Activated CD8-positive, alpha-beta memory T cell treated with anti-CD3 and anti-CD28 coated beads for 1 hour (primary cell): ENCODE results near the gene TICRR.

Source experiments
- DNase-seq, 2 donors: peaks; one replicate each; pipeline ENCODE4 v3.0.0-alpha.2; 2020; ENCODE audit warnings: low read depth in 1 of 2; ENCODE audit errors: extremely low read depth in 1 of 2

The TICRR gene

DNA sequence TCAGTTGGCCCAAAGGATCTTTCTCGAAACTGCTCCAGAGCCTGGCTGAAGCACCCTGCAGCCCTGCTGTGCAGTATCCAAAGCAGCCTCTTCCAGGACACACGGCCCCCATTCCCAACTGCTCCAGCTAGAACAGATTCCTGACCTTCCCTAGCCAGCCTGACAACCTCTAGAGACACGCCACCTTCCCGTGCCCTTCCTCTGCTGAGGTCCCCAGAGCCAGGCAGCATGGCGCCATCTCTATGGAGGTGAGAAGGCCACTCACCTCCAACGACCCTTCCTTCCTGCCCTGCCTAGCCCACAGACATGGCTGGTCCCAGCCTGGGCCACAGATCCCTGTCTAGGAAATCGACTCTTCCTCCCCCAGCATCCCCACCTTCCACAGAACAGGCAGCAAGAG is 76.9 kb downstream of the TICRR start:
- no peak for DNase-seq

DNA sequence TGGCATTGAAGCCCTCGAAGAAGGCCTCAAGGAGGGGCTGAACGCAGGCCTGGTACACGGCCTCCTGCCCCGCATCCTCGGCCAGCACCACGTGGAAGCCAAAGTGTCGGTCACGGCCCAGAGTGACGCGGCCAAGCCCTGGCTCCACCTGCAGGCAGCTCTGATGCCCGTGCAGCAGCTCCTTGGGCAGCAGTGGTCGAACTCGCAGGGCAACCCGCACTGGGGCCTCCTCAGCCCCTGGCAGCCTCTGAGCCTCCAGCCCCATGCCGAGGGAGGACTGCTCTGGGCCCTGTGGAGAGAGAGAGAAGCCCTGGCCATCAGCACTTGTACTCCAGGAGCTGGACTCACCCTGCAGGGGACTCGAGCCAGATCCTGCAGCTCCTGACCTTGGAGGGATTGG is 77.4 kb downstream of the TICRR start:
- no peak for DNase-seq

DNA sequence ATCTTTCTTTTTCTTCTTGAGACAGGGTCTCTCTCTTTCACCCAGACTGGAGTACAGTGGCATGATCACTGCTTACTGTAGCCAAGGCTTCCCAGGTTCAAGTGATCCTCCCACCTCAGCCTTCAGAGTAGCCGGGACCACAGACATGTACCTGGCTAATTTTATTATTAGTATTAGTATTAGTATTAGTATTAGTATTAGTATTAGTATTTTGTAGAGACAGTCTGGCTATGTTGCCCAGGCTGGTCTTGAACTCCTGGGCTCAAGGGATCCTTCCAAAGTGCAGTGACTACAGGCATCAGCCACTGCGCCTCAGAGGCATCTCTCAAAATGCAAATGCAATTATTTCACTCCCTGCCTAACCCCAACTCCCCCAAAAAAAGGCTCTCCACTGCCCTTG is 78.3 kb downstream of the TICRR start:
- no peak for DNase-seq

DNA sequence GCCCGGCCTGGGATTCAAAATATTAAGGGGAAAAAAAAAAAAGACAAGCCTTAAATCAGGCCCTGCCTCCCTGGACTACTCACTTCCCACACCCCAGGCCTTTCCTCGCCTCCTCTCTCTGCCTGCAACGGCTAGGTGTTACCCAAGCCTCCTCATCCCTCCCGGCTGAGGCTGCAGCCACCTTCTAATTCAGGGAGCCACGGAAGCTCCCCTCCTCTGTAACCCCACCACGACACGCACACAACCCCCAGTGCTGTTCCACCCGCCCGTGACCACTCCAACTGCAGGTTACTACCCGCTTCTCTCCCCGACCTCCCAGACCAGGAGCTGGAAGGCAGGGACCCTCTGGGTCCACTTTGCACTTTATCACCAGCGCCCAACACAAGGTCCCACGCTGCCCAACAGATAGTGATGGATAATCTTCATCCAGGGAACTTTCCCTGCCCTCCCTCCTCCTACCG is 79.1 kb downstream of the TICRR start:
- no peak for DNase-seq

DNA sequence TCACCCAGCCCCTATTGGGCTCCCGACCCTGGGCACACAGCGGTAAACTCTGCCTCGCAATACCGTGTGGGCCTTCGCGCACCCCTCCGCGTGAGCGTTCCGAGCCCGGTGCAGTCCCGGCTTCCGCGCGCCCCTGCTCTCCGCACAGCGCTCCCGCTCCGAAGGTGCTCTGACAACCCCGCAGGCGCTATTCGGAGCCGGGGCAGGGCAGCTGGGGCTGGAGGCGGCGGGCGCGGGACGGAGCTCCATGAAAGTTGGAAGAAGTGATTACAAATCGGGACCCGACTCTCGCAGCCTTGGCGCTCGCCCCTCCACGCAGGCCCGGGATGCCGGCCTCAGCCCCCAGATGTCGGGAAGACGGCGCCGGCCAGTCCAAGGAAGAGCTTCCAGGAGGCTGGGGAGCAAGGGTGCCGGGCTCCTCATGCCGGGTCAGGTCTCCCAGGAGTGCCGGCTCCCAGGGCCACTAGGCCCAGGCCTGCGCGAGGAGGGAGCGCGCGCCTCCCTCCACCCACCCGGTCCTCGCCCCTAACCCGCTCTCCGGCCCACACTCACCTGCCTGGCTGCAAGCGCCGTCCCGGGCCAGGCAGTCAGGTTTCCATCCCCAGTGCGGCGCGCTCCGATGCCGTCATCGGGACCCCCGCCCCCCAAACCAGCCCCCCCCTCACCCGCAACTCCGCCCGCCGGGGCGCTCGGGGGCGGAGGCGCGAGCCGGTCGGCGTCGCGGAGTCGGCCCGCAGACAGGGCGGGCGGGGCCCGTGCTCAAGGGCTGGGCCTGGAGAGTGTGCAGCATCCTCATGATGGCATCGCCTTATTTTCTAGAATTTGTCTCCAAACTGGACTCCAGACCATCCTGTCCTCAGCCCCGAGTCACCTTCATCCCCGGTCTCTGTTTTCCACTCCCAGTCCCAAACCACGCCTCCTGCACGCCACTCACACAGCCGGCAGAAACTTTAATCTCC is 79.9 kb downstream of the TICRR start, which contains the start of gene KIF7:
Gene KIF7 (minus strand): TSS at position 621 of the 959 bp plus-strand sequence. CDS start 2,537 bp downstream, outside the sequence.
- no peak for DNase-seq

DNA sequence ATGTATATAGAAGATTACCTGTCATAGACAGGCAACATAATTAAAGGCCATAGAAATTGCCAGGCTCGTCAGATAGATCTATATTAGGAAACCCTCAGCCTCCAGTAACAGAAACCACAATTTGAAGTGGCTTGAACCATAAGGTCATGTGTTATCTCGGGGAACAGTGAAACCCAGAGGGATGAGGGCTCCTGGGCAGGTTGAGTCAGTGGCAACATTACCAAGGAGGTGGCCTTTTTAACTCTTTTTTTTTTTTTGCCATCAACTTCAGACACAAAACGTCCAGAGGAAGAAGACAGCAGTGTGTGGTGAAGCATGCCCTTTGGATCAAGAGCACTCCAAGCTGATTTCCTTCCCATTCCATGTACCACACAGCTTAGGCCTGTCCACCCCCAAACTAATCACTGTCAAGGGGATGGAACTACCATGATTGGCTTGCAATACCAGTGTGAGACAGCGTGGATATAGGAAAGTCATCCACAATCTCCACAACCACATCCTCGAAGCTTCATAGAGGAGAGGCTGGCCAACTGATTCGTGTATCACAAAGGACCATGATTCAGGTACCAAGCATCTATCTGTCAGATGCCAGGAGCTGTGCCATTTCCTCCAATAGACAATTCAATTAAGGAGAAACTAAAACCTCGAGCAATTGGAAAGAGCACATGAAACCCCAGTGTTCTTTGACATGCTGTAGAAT is 81.0 kb downstream of the TICRR start:
- DNase-seq, result no peak

DNA sequence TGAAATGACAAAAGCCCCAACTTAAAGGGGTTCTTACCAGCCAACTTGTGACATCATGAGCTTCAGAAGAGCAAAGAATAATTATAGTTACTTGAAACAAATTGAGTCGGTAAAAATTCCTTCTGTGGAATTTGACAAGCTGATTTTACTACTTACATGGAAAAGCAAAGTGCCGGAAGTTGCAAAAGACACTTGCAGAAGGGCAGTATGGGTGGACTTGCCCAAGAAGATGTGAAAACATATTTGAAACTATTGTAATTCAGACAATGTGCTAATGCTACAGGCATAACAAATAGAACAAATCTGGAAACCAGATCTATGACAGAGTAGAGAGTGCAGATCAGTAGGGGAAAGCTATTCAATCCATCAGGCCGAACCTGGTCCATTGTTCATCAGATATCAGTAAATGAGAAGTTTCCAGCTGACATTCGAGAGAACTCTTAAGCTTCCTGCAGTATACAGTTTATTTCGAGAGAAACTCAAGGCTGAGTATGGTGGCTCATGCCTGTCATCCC is 82.5 kb downstream of the TICRR start:
- no peak for DNase-seq

DNA sequence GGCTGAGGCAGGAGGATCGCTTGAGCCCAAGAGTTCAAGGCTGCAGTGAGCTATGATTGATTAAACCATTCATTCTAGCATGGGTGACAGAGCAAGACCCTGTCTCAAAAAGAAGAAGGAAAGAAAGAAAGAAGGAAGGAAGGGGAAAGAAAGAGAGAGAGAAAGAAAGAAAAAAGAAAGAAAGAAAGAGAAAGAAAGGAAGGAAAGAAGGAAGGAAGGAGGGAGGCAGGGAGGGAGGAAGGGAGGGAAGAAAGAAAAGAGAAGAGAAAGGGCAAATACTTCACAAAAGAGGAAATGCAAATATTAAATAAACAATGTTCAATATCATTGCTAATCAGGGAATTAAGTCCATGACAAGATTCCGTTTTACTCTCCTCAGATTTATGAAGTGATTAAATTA is 84.0 kb downstream of the TICRR start:
- DNase-seq, result no peak

DNA sequence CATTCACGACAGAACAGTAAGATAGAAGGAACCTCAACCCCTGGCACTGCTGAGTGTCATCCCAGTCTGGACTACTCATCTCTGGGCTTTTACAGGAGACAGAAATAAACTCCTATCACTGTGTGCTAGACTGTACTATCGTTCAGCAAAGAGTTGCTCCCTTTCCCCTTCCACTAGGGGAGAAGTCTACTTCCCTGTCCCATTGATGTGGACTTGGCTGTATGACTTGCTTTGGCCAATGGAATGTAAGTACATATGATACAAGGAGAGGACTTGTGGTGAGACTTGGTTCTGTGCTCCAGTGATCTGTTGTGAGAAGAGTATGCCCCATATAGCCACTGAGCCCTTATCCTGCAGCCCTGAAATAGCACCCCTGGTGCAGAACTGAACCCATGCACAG is 85.3 kb downstream of the TICRR start:
- DNase-seq, result no peak

DNA sequence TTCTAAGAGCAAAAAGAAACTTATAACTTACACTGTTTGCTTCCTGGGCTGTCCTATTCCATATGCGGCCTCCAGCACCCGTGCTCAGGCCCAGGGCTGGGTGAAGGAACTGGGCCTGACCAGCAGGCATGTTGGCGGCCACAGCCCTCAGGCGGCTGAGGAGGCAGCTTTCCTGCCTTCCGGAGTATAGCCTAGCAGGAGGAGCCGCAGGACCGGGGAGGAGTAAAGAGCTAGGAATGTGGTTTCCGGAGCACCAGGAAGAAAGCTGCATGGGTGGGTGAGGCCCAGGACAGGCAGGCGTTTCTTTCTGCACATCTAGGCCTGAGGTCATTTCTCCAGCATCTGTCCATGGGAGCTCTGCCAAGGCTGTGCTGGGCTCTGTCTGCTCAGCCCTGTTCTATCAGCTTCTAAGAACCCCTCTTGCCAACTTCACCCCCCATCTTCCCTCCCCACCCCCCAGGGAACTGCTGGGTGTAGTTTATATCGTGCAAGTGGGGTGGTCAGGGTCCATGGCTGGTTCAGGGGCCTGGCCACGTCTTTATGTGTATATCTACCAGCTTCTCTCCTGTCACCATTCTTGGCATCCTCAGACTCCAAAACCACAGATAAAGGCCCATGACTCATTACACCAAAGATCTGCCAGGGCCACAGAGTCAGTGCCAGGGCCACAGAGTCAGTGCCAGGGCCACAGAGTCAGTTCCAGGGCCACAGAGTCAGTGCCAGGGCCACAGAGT is 87.8 kb downstream of the TICRR start:
- no peak for DNase-seq

DNA sequence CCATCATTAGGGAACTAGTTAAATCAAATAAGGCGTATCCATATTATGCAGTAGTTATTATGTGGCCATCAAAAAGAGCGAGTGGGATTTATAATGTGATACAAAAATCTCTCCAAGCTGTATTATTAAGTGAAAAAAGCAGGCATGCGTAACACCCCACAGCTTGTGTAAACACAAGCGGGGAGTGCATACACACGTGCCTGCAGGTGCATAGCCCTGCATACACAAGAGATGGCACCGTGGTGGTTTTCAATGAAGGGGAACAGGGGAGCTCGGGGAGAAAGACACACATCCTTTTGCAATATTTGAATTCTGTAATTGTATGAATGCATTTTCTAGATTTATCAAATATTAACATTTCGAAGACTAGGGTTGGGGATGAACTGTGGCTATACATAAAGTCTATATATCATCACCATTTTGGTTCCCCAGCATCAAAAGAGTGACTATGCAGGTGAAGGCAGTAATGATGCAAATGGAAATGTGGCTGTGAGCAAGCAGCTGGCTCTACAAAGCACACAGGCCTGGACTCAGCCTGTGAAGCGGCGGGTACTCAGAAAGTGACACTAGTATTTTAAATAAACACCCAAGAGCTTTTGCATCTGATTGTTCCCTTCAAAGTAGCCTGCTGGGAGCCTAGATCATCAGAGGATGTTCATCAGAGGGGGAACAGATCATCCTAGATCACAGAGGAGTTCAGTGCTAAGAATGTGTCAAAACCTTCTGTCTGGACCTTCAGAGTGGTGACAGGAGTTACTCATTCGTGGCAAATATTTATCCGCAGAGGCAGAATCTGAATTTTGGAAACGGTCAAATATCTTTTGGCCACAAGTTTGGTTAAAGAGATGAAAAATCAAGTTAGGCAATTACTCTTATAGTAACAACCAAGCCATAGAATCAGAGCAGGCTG is 89.4 kb downstream of the TICRR start:
- DNase-seq, result no peak

DNA sequence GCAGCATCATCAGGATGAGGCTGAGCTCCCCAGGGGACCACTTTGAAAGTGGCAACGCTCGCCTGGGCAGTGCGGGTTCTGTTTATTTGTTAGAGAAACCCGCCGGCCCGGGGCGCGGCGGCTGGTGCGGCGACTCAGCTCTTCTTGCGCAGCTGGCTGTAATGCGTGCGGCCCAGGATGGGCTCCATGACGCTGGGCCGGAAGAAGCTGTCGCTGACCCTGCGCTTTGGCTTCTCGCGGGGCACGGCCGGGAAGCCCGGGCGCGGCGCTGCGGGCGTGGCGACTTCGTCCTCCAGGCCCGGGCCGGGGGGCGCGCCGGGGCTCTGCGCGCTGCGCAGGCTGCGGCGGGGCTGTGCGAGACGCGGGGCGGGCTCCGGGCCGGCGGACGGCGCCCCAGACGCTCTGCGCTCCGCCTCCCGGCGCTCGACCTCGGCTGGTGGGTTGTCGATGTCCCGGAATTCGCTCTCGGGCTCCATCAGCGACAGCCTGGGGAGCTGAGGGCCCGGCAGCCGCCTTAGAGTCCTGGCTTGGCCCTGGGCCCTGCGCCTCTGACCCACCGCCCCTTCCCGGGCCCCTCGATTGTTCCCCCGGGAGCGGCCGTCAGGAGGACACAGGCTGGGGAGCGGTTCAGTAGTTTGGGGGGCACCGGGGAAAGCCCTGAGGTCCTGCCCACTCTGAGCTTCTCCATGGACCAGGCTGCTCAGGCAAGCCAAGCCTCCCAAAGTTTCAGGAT is 90.3 kb downstream of the TICRR start:
- no peak for DNase-seq

DNA sequence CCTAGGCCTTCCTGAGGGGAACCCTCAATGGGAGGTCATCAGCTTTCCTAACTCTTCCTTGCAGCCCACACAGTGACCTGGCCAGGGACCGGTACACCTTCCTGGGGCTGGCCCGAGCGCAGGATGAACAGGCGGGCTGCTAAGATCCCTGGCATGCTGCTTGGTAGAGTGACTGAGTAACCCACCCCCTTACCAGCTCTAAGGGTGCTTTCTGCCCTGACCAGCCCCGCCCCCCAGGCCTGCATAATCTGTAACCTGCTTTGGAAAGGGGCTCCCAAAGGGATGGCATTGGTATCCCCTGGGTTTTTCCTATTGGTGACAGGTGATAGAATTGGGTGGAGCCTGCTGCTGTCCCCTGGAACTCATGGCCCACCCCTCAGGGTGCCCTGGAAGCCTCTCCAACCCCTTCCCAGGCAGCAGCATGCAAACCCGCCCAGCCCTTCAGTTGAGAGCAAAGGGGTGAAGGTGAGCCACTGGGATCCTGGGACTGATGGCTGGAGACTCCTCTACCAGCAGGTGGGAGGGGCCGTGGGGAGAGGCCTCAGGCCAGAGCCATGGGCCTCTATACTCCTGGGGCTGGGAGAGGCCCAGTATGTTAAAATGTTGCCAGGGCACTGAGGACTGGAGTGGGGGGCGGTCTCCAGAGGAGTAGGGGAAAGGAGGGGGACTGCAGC is 91.1 kb downstream of the TICRR start:
- DNase-seq, result no peak

DNA sequence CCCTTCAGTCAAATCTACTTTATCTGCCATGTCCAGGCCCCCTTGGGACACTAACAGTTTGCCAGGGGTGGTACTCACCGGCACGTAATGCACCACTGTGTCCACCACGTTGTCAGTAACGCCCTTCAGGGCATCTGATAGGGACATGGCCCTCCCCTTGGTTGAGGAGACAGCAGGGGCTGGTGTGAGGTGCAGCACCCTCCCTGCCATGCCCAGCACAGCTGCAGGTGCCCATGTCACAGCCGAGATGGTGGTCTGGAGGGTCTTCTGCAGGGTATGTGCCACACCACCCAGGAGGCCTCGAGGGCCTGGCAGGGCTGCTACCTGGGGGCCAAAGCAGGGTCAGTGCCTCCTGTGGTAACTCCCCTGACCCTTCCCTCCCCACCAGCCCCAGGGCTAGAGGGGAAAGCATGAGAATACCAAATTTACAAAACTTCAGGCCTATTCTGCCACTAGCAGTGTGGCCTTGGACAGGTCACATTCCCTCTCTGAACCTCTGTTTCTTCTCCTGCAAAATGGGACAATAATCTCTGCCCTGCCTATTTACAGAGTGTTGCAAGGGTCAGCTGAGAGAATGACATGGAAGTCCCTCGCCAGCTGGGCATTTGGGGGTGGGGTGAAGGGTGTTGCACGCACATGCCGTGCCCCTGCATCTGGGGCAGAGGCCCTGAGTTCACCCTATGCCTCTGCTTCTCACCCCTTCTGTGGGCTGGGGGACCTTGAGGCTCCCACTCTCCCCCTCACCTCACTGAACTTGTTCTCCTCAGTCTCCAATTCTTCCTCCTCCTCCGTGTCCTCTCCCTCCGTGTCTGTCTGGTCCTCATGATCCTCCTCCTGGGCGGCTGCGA is 91.8 kb downstream of the TICRR start:
- DNase-seq, result no peak

DNA sequence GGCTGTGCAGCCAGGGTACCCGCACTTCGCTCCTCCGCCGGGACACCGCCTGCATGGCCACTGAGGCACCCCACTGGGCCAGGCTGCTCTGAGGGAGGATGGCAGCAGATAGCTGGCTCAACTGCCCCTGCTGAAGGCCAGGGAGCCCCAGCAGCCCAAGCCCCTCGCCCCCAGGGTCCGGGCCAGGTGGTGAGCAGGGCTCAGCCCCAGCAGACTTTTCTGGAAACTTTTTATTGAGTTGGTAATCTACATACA is 92.4 kb downstream of the TICRR start:
- no peak for DNase-seq

DNA sequence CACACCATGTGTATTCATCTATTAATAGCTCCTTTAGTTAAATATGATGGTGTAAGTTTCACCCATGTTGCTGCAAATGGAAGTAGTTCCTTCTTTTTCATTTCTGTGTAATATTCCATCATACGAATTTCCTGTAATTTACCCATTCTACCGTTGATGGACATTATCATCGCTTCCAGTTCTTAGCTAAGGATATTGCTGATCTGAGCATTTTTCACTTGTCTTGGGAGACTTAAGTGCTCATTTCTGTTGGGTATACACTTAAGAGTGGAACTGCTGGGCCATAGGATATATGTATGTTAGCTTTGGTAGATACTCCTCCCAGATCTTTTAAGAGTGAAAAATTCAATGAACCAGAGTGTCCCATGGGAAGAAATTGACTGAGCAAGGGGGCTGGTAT is 92.9 kb downstream of the TICRR start:
- no peak for DNase-seq

DNA sequence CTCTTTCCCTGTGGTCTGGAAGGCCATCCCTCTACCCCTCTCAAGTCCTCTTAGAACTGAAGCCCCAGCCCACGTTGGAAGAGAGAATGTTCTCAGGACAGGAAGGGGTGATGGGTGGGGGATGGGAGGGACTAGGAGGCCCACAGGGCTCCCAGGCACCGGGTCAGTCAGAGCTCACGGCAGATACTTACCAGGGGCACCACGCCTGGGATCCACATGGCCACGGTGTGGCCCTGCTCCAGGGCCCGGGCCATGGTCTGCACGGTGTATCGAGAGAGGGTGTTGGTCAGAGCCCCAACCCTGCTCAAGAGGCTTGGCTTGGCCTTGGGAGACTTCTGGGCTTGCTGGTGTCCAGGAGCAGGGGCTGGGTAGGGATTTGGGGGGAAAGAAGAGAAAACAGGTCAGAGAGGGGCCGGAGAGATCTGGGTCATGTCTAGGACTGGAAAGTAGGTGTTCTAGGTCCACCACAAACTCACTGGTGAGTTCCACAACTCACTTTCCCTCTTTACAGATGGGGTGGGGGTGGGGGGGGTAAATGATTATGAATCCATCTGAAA is 94.1 kb downstream of the TICRR start:
- DNase-seq, result no peak

DNA sequence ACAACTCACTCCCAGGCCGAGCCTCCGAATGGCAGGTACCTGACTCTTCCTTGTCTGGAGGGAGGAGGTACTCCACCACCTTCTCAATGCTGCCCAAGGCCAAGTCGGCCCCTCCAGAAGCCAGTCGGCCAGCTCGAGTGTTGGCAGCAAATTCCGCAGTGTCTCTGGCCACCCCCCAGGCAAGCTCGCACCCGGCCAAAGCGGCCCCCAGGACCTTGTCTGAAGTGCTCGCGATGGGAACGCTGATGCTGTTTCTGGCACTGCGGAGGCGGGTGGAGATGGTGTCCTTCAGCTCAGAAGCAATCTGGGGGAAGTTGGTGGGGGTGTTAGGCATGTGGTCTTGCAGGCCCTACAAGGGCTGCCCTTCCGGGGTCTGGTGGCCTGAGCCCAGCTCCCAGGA is 94.7 kb downstream of the TICRR start:
- DNase-seq, result no peak
